ENCODE data around the gene MEIS1. TPM values are rescaled to one million over a fixed set of nuclear protein-coding genes. Genes with fewer than 3 reads are reported as not detected.

Gene MEIS1
- total RNA-seq, 1 donor from 2014 or later: 3.6 TPM

- TF ChIP-seq CTCF (IDR thresholded peaks at IDR 0.05; ENCODE audit: insufficient read depth, low read length, poor library complexity, severe bottlenecking): no peak
- no peaks in the 10 kb centered on the region for H3K36me3 ChIP-seq (ENCODE audit: control insufficient read depth, insufficient read depth, low read length)
- no peak for DNase-seq (ENCODE audit: low read depth)
- H3K27me3 ChIP-seq (ENCODE audit: control insufficient read depth, insufficient read depth, low read length): peaks cover 54% of the 10 kb centered on the region
- no peak overlapping the region for H3K4me3 ChIP-seq (ENCODE audit: low read depth, low read length)
These were observed 146.6 kb downstream of the MEIS1 start for GRCh38 chr2:66581339-66582103.

GRCh38 chr2:66582104-66582986, 147.4 kb downstream of the MEIS1 start:
- Histone ChIP-seq H3K36me3 (ENCODE audit: control insufficient read depth, insufficient read depth, low read length) (no peaks in the 10 kb centered on the region), H3K4me3 (ENCODE audit: low read depth, low read length) (no peak overlapping the region), H3K27me3 (ENCODE audit: control insufficient read depth, insufficient read depth, low read length) (peaks cover 46% of the 10 kb centered on the region)
- DNase-seq (ENCODE audit: low read depth): no peak
- TF ChIP-seq CTCF (IDR thresholded peaks at IDR 0.05; ENCODE audit: insufficient read depth, low read length, poor library complexity, severe bottlenecking): no peak

- no peak for DNase-seq (ENCODE audit: low read depth)
- Histone ChIP-seq H3K27me3 (ENCODE audit: control insufficient read depth, insufficient read depth, low read length) (peaks cover 37% of the 10 kb centered on the region), H3K4me3 (ENCODE audit: low read depth, low read length) (no peak overlapping the region), H3K36me3 (ENCODE audit: control insufficient read depth, insufficient read depth, low read length) (no peaks in the 10 kb centered on the region)
- no peak for TF ChIP-seq CTCF (IDR thresholded peaks at IDR 0.05; ENCODE audit: insufficient read depth, low read length, poor library complexity, severe bottlenecking)
These were observed 148.3 kb downstream of the MEIS1 start for GRCh38 chr2:66582987-66583880.

GRCh38 chr2:66583881-66584280, 149.0 kb downstream of the MEIS1 start:
- Histone ChIP-seq H3K27me3 (ENCODE audit: control insufficient read depth, insufficient read depth, low read length) (peaks cover 31% of the 10 kb centered on the region), H3K4me3 (ENCODE audit: low read depth, low read length) (no peak overlapping the region), H3K36me3 (ENCODE audit: control insufficient read depth, insufficient read depth, low read length) (no peaks in the 10 kb centered on the region)
- TF ChIP-seq CTCF (IDR thresholded peaks at IDR 0.05; ENCODE audit: insufficient read depth, low read length, poor library complexity, severe bottlenecking): no peak
- DNase-seq (ENCODE audit: low read depth): no peak

GRCh38 chr2:66585587-66585986, 150.7 kb downstream of the MEIS1 start:
- no peak for DNase-seq (ENCODE audit: low read depth)
- Histone ChIP-seq H3K27me3 (ENCODE audit: control insufficient read depth, insufficient read depth, low read length) (peaks cover 31% of the 10 kb centered on the region), H3K4me3 (ENCODE audit: low read depth, low read length) (no peak overlapping the region), H3K36me3 (ENCODE audit: control insufficient read depth, insufficient read depth, low read length) (no peaks in the 10 kb centered on the region)
- no peak for TF ChIP-seq CTCF (IDR thresholded peaks at IDR 0.05; ENCODE audit: insufficient read depth, low read length, poor library complexity, severe bottlenecking)
